Measurements from ENCODE around the gene LUM.

LUM gene

GRCh38 chr12:91074154-91074709 is 37.1 kb downstream of the LUM start:
- DNase-seq = no peak

- no peak for DNase-seq
Measured at GRCh38 chr12:91073426-91073825, 37.9 kb downstream of the LUM start.

- DNase-seq = no peak
Measured at GRCh38 chr12:91072931-91073330, 38.4 kb downstream of the LUM start.

- no peak for DNase-seq
Measured at GRCh38 chr12:91070936-91071335, 40.4 kb downstream of the LUM start.

- DNase-seq = no peak
Measured at GRCh38 chr12:91065396-91065795, 45.9 kb downstream of the LUM start.

GRCh38 chr12:91064640-91065039 is 46.7 kb downstream of the LUM start:
- DNase-seq = no peak

- no peak for DNase-seq
Measured at GRCh38 chr12:91061091-91061490, 50.2 kb downstream of the LUM start.

GRCh38 chr12:91059211-91059610 is 52.1 kb downstream of the LUM start:
- DNase-seq = no peak

- DNase-seq = peak; percentile 25
Measured at GRCh38 chr12:91058786-91059185, 52.5 kb downstream of the LUM start.

- no peak for DNase-seq
Measured at GRCh38 chr12:91057368-91058165, 53.7 kb downstream of the LUM start, which contains the start of gene KERA. Gene KERA, minus strand, starts transcription at chr12:91058024. Its CDS starts 1,743 bp downstream, at chr12:91056281.

GRCh38 chr12:91056488-91056887 is 54.8 kb downstream of the LUM start:
- no peak for DNase-seq

- DNase-seq = no peak
Measured at GRCh38 chr12:91055976-91056375, 55.3 kb downstream of the LUM start.

- peak; percentile 59 for DNase-seq
Measured at GRCh38 chr12:91053951-91054715, 57.2 kb downstream of the LUM start.

Measured in HCEC 1CT (cell line).